Measurements from ENCODE around the gene TOP1. TPM values are rescaled to one million over a fixed set of nuclear protein-coding genes. Genes with fewer than 3 reads are reported as not detected.

The TOP1 gene
- total RNA-seq, 1 experiment from 2014 or later, result 21.3 TPM

GRCh38 chr20:41063442-41063841 is 34.8 kb downstream of the TOP1 start:
- Histone ChIP-seq H3K9me3 (no peaks in the 10 kb centered on the region), H3K4me3 (no peak overlapping the region), H3K36me3 (peaks cover 61% of the 10 kb centered on the region), H3K27me3 (no peaks in the 10 kb centered on the region)
- DNase-seq, result no peak

GRCh38 chr20:41064377-41064776 is 35.8 kb downstream of the TOP1 start:
- Histone ChIP-seq H3K27me3 (no peaks in the 10 kb centered on the region), H3K36me3 (peaks cover 68% of the 10 kb centered on the region), H3K4me3 (no peak overlapping the region), H3K9me3 (no peaks in the 10 kb centered on the region)
- DNase-seq, result no peak

GRCh38 chr20:41065716-41066115 is 37.1 kb downstream of the TOP1 start:
- peaks cover 70% of the 10 kb centered on the region for H3K36me3 ChIP-seq
- H3K27me3 ChIP-seq, result no peaks in the 10 kb centered on the region
- no peaks in the 10 kb centered on the region for H3K9me3 ChIP-seq
- no peak for DNase-seq
- H3K4me3 ChIP-seq, result no peak overlapping the region

GRCh38 chr20:41068806-41069205 is 40.2 kb downstream of the TOP1 start:
- no peak overlapping the region for H3K4me3 ChIP-seq
- no peak for DNase-seq
- peaks cover 44% of the 10 kb centered on the region for H3K36me3 ChIP-seq
- H3K9me3 ChIP-seq, result no peaks in the 10 kb centered on the region
- H3K27me3 ChIP-seq, result no peaks in the 10 kb centered on the region

- Histone ChIP-seq H3K36me3 (peaks cover 54% of the 10 kb centered on the region), H3K4me3 (no peak overlapping the region), H3K9me3 (no peaks in the 10 kb centered on the region), H3K27me3 (no peaks in the 10 kb centered on the region)
- peak; percentile 92 for DNase-seq
Measured at GRCh38 chr20:41072190-41072863, 43.7 kb downstream of the TOP1 start.

- H3K4me3 ChIP-seq, result no peak overlapping the region
- H3K27me3 ChIP-seq, result no peaks in the 10 kb centered on the region
- DNase-seq, result no peak
- no peaks in the 10 kb centered on the region for H3K9me3 ChIP-seq
- H3K36me3 ChIP-seq, result peaks cover 54% of the 10 kb centered on the region
Measured at GRCh38 chr20:41072915-41073314, 44.3 kb downstream of the TOP1 start.

- H3K9me3 ChIP-seq, result no peaks in the 10 kb centered on the region
- DNase-seq, result no peak
- no peaks in the 10 kb centered on the region for H3K27me3 ChIP-seq
- H3K36me3 ChIP-seq, result peaks cover 56% of the 10 kb centered on the region
- no peak overlapping the region for H3K4me3 ChIP-seq
Measured at GRCh38 chr20:41074441-41074840, 45.8 kb downstream of the TOP1 start.

- Histone ChIP-seq H3K9me3 (no peaks in the 10 kb centered on the region), H3K36me3 (peaks cover 60% of the 10 kb centered on the region), H3K27me3 (no peaks in the 10 kb centered on the region), H3K4me3 (no peak overlapping the region)
- no peak for DNase-seq
Measured at GRCh38 chr20:41076776-41077175, 48.2 kb downstream of the TOP1 start.

- Histone ChIP-seq H3K27me3 (no peaks in the 10 kb centered on the region), H3K36me3 (peaks cover 76% of the 10 kb centered on the region), H3K4me3 (no peak overlapping the region), H3K9me3 (no peaks in the 10 kb centered on the region)
- no peak for DNase-seq
Measured at GRCh38 chr20:41078329-41078728, 49.7 kb downstream of the TOP1 start.

- peaks cover 83% of the 10 kb centered on the region for H3K36me3 ChIP-seq
Measured at GRCh38 chr20:41079066-41079465, 50.4 kb downstream of the TOP1 start.

GRCh38 chr20:41080866-41081265 is 52.2 kb downstream of the TOP1 start:
- peak; percentile 36 for DNase-seq
- no peaks in the 10 kb centered on the region for H3K27me3 ChIP-seq
- peaks cover 90% of the 10 kb centered on the region for H3K36me3 ChIP-seq
- H3K9me3 ChIP-seq, result no peaks in the 10 kb centered on the region
- no peak overlapping the region for H3K4me3 ChIP-seq

More at GRCh38 chr20:41079066-41079465, 50.4 kb downstream of the TOP1 start:
- DNase-seq, result no peak
- Histone ChIP-seq H3K9me3 (no peaks in the 10 kb centered on the region), H3K27me3 (no peaks in the 10 kb centered on the region), H3K4me3 (no peak overlapping the region)

GRCh38 chr20:41081276-41081814 is 52.7 kb downstream of the TOP1 start:
- Histone ChIP-seq H3K9me3 (no peaks in the 10 kb centered on the region), H3K36me3 (peaks cover 88% of the 10 kb centered on the region), H3K27me3 (no peaks in the 10 kb centered on the region), H3K4me3 (no peak overlapping the region)
- no peak for DNase-seq

- H3K4me3 ChIP-seq, result no peak overlapping the region
- H3K9me3 ChIP-seq, result no peaks in the 10 kb centered on the region
- H3K36me3 ChIP-seq, result peaks cover 88% of the 10 kb centered on the region
- no peak for DNase-seq
- no peaks in the 10 kb centered on the region for H3K27me3 ChIP-seq
Measured at GRCh38 chr20:41082306-41082705, 53.7 kb downstream of the TOP1 start.

GRCh38 chr20:41085606-41086005 is 57.0 kb downstream of the TOP1 start:
- Histone ChIP-seq H3K4me3 (no peak overlapping the region), H3K9me3 (no peaks in the 10 kb centered on the region), H3K36me3 (peaks cover 88% of the 10 kb centered on the region), H3K27me3 (no peaks in the 10 kb centered on the region)
- DNase-seq, result no peak

- H3K27me3 ChIP-seq, result no peaks in the 10 kb centered on the region
- peaks cover 81% of the 10 kb centered on the region for H3K36me3 ChIP-seq
- H3K9me3 ChIP-seq, result no peaks in the 10 kb centered on the region
- no peak for DNase-seq
- H3K4me3 ChIP-seq, result no peak overlapping the region
Measured at GRCh38 chr20:41086402-41087324, 58.0 kb downstream of the TOP1 start.

GRCh38 chr20:41087325-41087685 is 58.7 kb downstream of the TOP1 start:
- Histone ChIP-seq H3K36me3 (peaks cover 81% of the 10 kb centered on the region), H3K27me3 (no peaks in the 10 kb centered on the region), H3K9me3 (no peaks in the 10 kb centered on the region), H3K4me3 (no peak overlapping the region)
- DNase-seq, result no peak

GRCh38 chr20:41087777-41088176 is 59.2 kb downstream of the TOP1 start:
- no peak overlapping the region for H3K4me3 ChIP-seq
- no peak for DNase-seq
- H3K36me3 ChIP-seq, result peaks cover 81% of the 10 kb centered on the region
- H3K9me3 ChIP-seq, result no peaks in the 10 kb centered on the region
- H3K27me3 ChIP-seq, result no peaks in the 10 kb centered on the region

All from MG63 (cell line).